Activated naive CD8-positive, alpha-beta T cell (primary cell): ENCODE results near the gene FYB2.

Source experiments
- H3K27ac Mint-ChIP-seq: one replicate; pipeline ENCODE4 v1.8.0; 2021; ENCODE audit warnings: mixed read lengths
- H3K27me3 Mint-ChIP-seq: one replicate; pipeline ENCODE4 v1.8.0; 2021; ENCODE audit warnings: mixed read lengths
- H3K36me3 Mint-ChIP-seq: one replicate; pipeline ENCODE4 v1.8.0; 2021; ENCODE audit warnings: mixed read lengths
- H3K4me1 Mint-ChIP-seq: one replicate; pipeline ENCODE4 v1.8.0; 2021; ENCODE audit warnings: low read depth, mixed read lengths
- H3K4me3 Mint-ChIP-seq: one replicate; pipeline ENCODE4 v1.8.0; 2021; ENCODE audit warnings: mild to moderate bottlenecking, mixed read lengths
- H3K9me3 Mint-ChIP-seq: one replicate; pipeline ENCODE4 v1.8.0; 2021; ENCODE audit warnings: low read depth, mixed read lengths

The FYB2 gene

DNA sequence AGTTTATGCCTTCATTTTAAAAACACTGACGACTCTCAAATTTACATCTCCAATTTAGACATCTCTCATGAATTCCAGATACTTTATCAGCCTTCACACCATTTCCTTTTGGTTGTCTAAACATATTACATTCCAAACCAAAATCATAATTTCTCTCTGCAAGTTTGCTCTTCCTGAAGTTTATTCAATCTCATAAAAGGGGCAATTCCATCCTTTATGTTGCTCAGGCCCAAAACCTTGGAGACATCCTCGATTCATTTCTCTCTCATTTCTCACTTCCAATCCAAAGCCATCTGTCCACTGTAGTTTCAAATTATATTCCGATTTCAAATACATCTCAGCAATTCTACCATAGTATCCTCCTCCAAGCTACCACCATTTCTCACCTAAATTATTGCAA, 74.0 kb downstream of the FYB2 start:
- no peaks in the 10 kb centered on the region for H3K4me1 Mint-ChIP-seq
- no peaks in the 10 kb centered on the region for H3K36me3 Mint-ChIP-seq
- H3K27me3 Mint-ChIP-seq: peaks cover 2% of the 10 kb centered on the region
- H3K9me3 Mint-ChIP-seq: no peaks in the 10 kb centered on the region
- H3K27ac Mint-ChIP-seq: no peak overlapping the region
- H3K4me3 Mint-ChIP-seq: no peak overlapping the region

DNA sequence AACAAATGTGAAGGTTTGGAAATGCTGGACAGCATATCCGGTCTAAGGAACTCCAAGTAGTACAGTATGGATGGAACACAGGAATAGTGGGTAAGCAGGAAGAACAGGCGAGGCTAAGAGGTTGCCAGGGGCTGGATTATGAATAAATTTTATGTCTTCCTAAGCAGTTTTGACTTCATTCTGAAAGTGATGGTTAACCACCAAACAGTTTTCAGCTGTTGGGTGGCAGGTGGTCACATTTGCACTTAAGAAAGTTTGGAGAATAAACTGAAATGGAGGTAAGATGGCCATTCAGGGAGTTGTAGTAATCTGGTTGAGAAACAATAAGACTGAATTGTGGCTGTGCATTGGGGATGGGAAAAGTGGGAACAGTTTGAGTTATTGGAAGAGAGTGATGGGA, 90.2 kb downstream of the FYB2 start:
- H3K27me3 Mint-ChIP-seq: peaks cover 18% of the 10 kb centered on the region
- no peaks in the 10 kb centered on the region for H3K36me3 Mint-ChIP-seq
- peaks cover 5% of the 10 kb centered on the region for H3K9me3 Mint-ChIP-seq
- no peak overlapping the region for H3K4me3 Mint-ChIP-seq
- no peaks in the 10 kb centered on the region for H3K4me1 Mint-ChIP-seq
- H3K27ac Mint-ChIP-seq: no peak overlapping the region

DNA sequence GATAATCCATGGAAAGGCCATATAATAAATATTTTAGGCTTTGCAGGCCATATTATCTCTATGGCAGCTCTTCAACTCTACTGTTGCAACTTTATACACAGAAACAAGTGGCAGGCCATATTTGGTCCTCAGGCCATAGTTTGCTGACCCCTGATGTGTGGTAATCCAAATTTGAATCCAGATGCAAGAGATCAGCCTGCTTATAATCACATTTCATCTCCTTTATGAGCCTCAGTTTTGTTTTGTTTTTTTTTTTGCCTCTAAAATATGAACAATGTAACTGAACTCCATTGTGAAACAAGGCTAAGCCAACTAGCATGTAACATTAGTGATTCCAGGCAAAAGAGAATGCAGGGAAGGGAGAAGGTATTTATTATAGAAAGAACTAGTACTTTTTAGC, 92.5 kb downstream of the FYB2 start:
- Mint-ChIP-seq H3K36me3 (no peaks in the 10 kb centered on the region), H3K4me1 (no peaks in the 10 kb centered on the region), H3K27ac (no peak overlapping the region)

DNA sequence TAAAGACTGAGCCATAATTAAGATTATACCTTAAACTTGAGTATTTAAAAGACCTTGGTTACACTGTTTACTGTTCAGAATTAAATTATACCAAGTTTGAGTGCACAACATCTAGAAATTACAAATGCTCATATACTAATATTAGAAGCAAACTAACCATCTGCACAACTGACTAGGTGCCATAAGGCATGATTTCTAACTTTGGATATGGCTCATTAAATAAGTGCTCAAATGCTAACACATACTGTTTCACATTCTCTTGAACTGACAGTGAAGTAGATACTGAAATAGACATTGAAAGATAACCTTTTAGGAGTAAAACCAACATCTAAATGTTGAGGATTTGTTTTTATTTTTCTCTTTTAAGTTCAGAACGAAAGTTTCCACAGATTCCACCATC, 100.0 kb downstream of the FYB2 start:
- no peak overlapping the region for H3K27ac Mint-ChIP-seq
- H3K9me3 Mint-ChIP-seq: no peaks in the 10 kb centered on the region
- H3K27me3 Mint-ChIP-seq: peaks cover 9% of the 10 kb centered on the region
- no peaks in the 10 kb centered on the region for H3K36me3 Mint-ChIP-seq
- H3K4me3 Mint-ChIP-seq: no peak overlapping the region
- no peaks in the 10 kb centered on the region for H3K4me1 Mint-ChIP-seq

More for the DNA sequence above, 92.5 kb downstream of the FYB2 start:
- no peak overlapping the region for H3K4me3 Mint-ChIP-seq
- no peaks in the 10 kb centered on the region for H3K9me3 Mint-ChIP-seq
- H3K27me3 Mint-ChIP-seq: peaks cover 25% of the 10 kb centered on the region

DNA sequence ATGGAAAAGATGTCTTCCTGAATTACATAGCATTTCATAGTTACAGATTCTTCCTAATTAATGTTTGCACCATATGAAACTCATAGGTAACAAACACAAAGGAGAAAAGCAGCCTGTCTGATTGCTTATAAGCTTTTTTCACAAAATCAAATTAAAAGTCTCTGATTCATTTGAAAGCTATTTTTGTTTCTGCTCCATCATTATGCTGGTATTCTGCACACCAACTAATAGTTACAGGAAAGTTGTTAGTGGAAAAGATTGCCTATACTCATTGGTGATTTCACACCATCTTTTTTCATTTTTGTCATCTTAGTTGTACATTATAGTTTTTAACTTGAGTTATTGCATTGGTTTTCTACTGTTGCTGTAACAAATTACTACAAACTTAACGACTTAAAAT, 104.0 kb downstream of the FYB2 start:
- no peak overlapping the region for H3K4me3 Mint-ChIP-seq
- H3K27ac Mint-ChIP-seq: no peak overlapping the region
- H3K9me3 Mint-ChIP-seq: no peaks in the 10 kb centered on the region
- peaks cover 6% of the 10 kb centered on the region for H3K27me3 Mint-ChIP-seq
- no peaks in the 10 kb centered on the region for H3K36me3 Mint-ChIP-seq
- H3K4me1 Mint-ChIP-seq: no peaks in the 10 kb centered on the region

DNA sequence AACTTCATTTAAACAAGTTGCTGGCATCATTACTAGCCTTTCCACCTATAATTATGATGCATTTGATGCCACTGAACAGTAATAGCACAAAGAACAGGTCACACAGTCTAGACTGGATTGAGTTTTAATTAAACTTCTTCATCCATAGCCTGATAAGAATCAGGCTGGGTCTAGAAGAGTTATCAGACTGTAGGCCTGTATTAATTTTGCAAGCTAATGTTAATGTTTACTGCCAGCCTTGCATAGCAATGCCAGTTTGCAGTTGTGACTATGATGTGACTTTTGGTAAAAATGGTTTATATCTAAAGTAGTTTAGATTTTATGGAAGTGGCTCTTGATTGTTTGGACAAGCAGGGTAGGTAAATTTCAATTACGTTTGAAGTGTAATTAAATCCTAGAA, 106.1 kb downstream of the FYB2 start:
- no peaks in the 10 kb centered on the region for H3K9me3 Mint-ChIP-seq
- peaks cover 13% of the 10 kb centered on the region for H3K27me3 Mint-ChIP-seq
- H3K27ac Mint-ChIP-seq: no peak overlapping the region
- no peak overlapping the region for H3K4me3 Mint-ChIP-seq
- H3K4me1 Mint-ChIP-seq: no peaks in the 10 kb centered on the region
- H3K36me3 Mint-ChIP-seq: no peaks in the 10 kb centered on the region

DNA sequence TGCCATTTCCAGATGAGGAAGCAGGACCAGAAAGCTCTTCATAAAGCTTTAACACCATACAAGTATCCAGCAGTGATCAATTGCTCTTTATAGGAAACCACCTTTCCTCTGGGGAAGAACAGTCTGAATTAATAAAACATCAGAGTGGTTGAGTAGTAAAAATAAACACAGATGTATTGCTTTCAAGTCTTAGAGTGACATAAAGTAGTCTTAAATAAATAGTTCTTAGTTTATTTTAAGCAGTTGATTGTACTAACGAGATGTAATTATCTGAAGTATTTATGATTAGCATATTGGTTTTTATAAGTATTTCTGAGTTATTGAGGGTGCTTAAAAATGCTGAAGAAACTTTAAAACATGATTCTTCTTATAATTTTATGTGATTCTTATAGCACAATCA, 107.1 kb downstream of the FYB2 start:
- no peak overlapping the region for H3K27ac Mint-ChIP-seq
- no peak overlapping the region for H3K4me3 Mint-ChIP-seq
- no peaks in the 10 kb centered on the region for H3K36me3 Mint-ChIP-seq
- peaks cover 15% of the 10 kb centered on the region for H3K27me3 Mint-ChIP-seq
- H3K4me1 Mint-ChIP-seq: no peaks in the 10 kb centered on the region
- no peaks in the 10 kb centered on the region for H3K9me3 Mint-ChIP-seq

DNA sequence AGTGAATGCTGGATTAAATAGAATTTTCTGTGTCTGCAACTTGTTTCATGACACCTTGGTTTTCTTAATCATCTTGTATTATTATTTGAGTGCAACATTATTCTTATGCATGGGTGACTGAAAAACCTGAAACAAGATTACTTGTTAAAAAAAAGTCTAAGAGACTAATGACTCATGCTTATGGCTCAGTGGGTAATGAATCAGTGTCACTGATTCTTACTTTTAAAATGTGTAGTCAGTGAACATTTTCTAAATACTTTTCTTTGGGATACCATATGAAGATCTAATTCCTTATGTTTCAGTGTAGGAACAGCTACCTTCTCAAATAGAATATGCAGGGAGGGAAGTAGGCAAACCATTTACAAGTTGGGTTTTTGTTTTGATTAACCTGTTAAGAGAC, 108.6 kb downstream of the FYB2 start:
- no peak overlapping the region for H3K4me3 Mint-ChIP-seq
- no peaks in the 10 kb centered on the region for H3K36me3 Mint-ChIP-seq
- H3K9me3 Mint-ChIP-seq: no peaks in the 10 kb centered on the region
- peaks cover 18% of the 10 kb centered on the region for H3K27me3 Mint-ChIP-seq
- H3K27ac Mint-ChIP-seq: no peak overlapping the region
- H3K4me1 Mint-ChIP-seq: no peaks in the 10 kb centered on the region

DNA sequence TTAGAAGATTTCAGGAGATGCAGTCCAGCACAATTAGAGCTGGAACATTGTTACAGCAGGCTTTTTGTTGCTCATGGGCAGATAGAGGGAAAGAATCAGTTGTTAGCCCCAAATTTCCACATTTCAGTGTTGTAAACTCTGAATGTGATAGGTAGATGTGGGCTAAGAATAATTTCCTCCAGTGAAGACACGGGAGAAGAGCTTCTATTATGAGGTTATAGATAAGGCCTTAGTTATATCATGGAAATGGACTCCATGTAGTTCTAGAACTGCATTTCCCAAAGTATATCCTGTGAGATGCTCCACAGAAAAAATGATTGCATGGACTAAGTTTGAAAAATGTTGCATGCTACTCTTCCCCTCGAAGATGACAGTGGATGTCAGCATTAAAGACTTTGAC, 109.2 kb downstream of the FYB2 start:
- Mint-ChIP-seq H3K36me3 (no peaks in the 10 kb centered on the region), H3K9me3 (no peaks in the 10 kb centered on the region), H3K4me1 (no peaks in the 10 kb centered on the region), H3K27me3 (peaks cover 16% of the 10 kb centered on the region), H3K27ac (no peak overlapping the region), H3K4me3 (no peak overlapping the region)

DNA sequence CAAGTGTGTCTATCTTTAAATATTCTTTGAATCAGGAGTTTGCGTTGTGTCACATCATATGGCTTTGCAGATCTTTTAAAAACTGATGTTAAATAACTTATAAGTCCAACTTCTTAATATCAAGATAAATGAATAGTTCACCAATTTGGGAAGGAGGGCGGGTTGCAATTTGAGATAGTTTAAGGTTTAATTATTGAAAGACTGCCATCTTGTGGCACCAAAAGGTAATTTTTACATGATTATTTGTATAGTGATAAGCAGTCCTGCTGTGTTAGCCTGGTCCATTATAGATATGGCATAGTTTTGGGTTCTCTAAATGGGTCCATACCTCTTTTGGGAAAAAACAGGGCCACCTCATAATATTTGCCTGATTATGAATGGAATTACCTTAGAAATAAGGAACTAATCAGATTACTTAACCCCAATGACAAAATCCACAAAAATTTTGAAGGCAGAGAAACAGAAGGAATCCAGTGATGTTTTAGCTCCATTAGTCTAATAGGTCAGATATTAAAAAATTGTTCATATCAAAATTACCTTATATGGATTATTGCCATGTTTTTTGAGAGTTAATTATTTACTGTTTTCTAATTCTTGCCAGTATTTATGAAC, 109.8 kb downstream of the FYB2 start:
- Mint-ChIP-seq H3K9me3 (no peaks in the 10 kb centered on the region), H3K4me3 (no peak overlapping the region), H3K36me3 (no peaks in the 10 kb centered on the region), H3K4me1 (no peaks in the 10 kb centered on the region), H3K27me3 (peaks cover 16% of the 10 kb centered on the region), H3K27ac (no peak overlapping the region)

DNA sequence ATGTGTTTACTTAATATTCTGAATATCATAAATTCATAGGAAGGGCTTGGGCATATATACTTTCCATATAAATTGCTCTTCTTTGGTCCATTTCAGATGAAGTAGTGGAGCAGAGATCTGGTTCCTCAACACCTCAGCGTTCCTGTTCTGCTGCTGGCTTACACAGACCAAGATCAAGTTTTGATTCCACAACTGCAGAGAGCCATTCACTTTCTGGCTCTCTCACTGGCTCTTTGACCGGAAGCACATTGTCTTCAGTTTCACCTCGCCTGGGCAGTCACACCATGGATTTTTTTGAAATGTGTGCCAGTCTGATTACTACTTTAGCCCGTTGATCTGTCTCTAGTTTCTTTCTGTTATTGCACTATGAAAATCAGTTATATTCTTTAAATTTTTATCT, 111.8 kb downstream of the FYB2 start:
- Mint-ChIP-seq H3K36me3 (no peaks in the 10 kb centered on the region), H3K27me3 (peaks cover 15% of the 10 kb centered on the region), H3K9me3 (peaks cover 2% of the 10 kb centered on the region), H3K4me1 (no peaks in the 10 kb centered on the region), H3K27ac (no peak overlapping the region), H3K4me3 (no peak overlapping the region)

DNA sequence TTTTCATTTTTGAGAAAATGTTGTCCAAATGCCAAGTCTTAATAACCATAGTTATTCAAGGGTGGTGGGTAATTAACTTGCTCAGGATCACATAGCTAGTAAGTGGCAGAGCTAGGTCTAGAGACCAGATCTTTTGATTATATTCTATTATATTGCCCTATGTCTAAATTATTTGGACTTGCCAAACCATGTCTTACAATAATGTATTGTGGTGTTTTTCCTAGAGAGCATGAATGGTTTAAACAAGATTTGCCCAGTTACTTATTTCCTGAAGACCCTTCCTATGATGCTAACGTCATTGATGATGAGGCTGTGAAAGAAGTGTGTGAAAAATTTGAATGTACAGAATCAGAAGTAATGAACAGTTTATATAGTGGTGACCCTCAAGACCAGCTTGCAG, 115.5 kb downstream of the FYB2 start:
- Mint-ChIP-seq H3K36me3 (no peaks in the 10 kb centered on the region), H3K27ac (no peak overlapping the region), H3K4me3 (no peak overlapping the region), H3K27me3 (peaks cover 7% of the 10 kb centered on the region), H3K4me1 (no peaks in the 10 kb centered on the region), H3K9me3 (peaks cover 5% of the 10 kb centered on the region)

DNA sequence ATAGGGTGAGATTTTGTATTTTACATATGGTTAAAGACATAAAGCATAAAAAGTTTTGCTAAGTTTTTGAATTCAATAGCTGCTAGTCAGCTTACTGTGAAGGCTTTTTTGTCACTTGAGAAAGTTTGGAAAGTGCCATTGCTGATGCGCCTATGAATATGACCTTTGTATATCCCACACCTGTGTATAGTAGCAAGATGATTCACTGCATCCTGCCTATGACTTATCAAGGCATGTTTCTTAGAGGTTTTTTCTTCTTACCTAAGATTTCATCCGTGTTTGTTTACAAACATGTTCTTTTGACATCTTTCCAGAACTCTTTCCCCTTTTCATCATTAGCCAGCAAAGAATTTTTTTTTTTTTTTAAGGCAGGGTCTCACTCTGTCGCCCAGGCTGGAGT, 122.5 kb downstream of the FYB2 start:
- Mint-ChIP-seq H3K27me3 (peaks cover 4% of the 10 kb centered on the region), H3K9me3 (peaks cover 3% of the 10 kb centered on the region), H3K4me3 (no peak overlapping the region), H3K27ac (no peak overlapping the region), H3K4me1 (no peaks in the 10 kb centered on the region), H3K36me3 (no peaks in the 10 kb centered on the region)

DNA sequence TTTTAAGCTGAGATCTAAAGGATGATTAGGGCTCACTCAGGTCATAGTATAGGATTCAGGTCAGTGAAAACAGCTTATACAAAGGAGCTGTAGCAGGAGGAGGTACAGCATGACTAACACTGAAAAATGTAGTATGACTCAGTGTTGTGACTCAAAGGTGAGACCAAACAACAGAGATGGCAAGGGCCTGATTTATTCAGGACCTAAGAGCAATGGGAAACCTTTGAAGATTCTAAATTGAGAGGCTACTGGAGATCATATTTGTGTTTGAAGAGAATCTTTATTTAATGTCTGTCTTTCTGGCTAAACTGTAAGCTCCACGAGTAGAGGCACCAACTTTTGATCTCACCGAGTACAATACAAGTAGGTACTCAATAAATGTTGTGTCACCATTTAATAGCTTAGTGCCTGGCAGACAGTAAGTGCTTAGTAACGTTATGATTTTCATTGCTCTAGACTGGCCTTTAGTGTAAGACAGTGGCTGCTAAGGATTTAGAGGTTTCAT, 130.6 kb downstream of the FYB2 start:
- H3K36me3 Mint-ChIP-seq: no peaks in the 10 kb centered on the region
- H3K27me3 Mint-ChIP-seq: no peaks in the 10 kb centered on the region
- H3K4me3 Mint-ChIP-seq: no peak overlapping the region
- no peak overlapping the region for H3K27ac Mint-ChIP-seq
- H3K4me1 Mint-ChIP-seq: no peaks in the 10 kb centered on the region
- H3K9me3 Mint-ChIP-seq: no peaks in the 10 kb centered on the region

DNA sequence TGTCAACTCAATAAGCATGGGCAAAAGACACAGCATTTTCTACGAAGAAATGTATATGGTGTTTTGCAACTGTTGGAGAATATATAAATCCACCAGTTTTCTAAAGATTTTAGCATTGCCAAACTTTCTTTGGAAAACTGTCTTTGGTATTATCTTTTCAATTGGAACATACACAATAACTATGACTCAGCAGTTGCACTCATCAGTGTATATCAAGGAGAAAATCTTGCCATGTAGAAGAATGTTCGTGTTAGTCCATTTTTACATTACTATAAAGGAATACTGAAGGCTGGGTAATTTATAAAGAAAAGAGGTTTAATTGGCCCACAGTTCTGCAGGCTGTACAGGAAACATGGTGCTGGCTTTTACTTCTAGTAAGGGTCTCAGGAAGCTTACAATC, 133.0 kb downstream of the FYB2 start:
- H3K36me3 Mint-ChIP-seq: no peaks in the 10 kb centered on the region
- no peaks in the 10 kb centered on the region for H3K9me3 Mint-ChIP-seq
- no peak overlapping the region for H3K27ac Mint-ChIP-seq
- no peaks in the 10 kb centered on the region for H3K4me1 Mint-ChIP-seq
- H3K4me3 Mint-ChIP-seq: no peak overlapping the region
- H3K27me3 Mint-ChIP-seq: no peaks in the 10 kb centered on the region

DNA sequence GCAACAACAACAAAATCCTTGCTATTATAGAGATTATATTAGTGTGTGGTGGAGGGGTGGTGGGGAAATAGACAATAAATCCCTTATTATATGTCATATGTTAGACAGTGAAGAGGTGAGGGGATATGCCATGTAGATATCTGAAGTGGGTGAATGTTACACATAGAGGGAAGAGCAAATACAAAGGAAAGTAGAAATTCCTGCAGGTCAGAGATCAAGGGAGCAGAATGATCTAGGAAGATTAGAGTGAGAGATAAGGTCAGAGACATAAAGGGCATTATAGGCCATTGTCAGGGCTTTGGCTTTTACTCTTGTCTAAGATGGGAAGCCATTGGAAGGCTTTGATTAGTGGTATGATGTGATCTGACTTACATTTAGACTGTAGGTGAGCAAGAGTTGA, 135.6 kb downstream of the FYB2 start:
- no peak overlapping the region for H3K4me3 Mint-ChIP-seq
- H3K27ac Mint-ChIP-seq: no peak overlapping the region
- H3K9me3 Mint-ChIP-seq: no peaks in the 10 kb centered on the region
- H3K36me3 Mint-ChIP-seq: no peaks in the 10 kb centered on the region
- H3K27me3 Mint-ChIP-seq: no peaks in the 10 kb centered on the region
- no peaks in the 10 kb centered on the region for H3K4me1 Mint-ChIP-seq
